RWPE2 (cell line): ENCODE data around the gene MKRN3.

Experiments used
- ATAC-seq: fragments of 200-7000 bp; cut with Tn5 transposase; 3 replicates; pipeline ENCODE4 v1.9.1; 2021; ENCODE audit warnings: low read depth
- DNase-seq: peaks from one replicate; pipeline ENCODE4 v3.0.0-alpha.2; 2020; ENCODE audit warnings: low spot score
- H3K27ac ChIP-seq: fragments of 450-650 bp; 2 replicates; pipeline ENCODE4 v1.5.1; 2017; ENCODE audit warnings: mild to moderate bottlenecking; ENCODE audit not compliant: poor library complexity, severe bottlenecking
- H3K27me3 ChIP-seq: fragments of 250-450 bp; sonication (Bioruptor Pico); 2 replicates; pipeline ENCODE4 v1.5.1; 2021; ENCODE audit warnings: mild to moderate bottlenecking, moderate library complexity; ENCODE audit not compliant: insufficient read depth, poor library complexity, severe bottlenecking
- H3K36me3 ChIP-seq: fragments of 250-450 bp; sonication (Bioruptor Pico); 2 replicates; pipeline ENCODE4 v1.5.1; 2020; ENCODE audit warnings: low read depth, mild to moderate bottlenecking, moderate library complexity
- H3K4me1 ChIP-seq: fragments of 250-450 bp; sonication (Bioruptor Pico); 2 replicates; pipeline ENCODE4 v1.5.1; 2021; ENCODE audit warnings: mild to moderate bottlenecking, moderate library complexity; ENCODE audit not compliant: insufficient read depth, poor library complexity, severe bottlenecking
- H3K4me3 ChIP-seq: fragments of 250-450 bp; sonication (Bioruptor Pico); 2 replicates; pipeline ENCODE4 v1.5.1; 2021; ENCODE audit warnings: mild to moderate bottlenecking, moderate library complexity; ENCODE audit not compliant: severe bottlenecking
- H3K9me3 ChIP-seq: fragments of 250-450 bp; sonication (Bioruptor Pico); 2 replicates; pipeline ENCODE4 v1.5.1; 2021; ENCODE audit warnings: mild to moderate bottlenecking, moderate library complexity; ENCODE audit not compliant: severe bottlenecking
- CTCF ChIP-seq: fragments of 450-650 bp; IDR thresholded peaks from one replicate; pipeline ENCODE4 v1.5.1; 2017; ENCODE audit warnings: mild to moderate bottlenecking, moderate library complexity; ENCODE audit not compliant: poor library complexity, severe bottlenecking

Gene MKRN3

GRCh38 chr15:23574742-23575141 is 9.3 kb downstream of the MKRN3 start:
- H3K4me1 ChIP-seq: peaks cover 2% of the 10 kb centered on the region
- no peak for TF ChIP-seq CTCF
- H3K27ac ChIP-seq: no peak overlapping the region
- ATAC-seq: peak; percentile 37; the same call in 1 of the 3 replicates
- H3K27me3 ChIP-seq: peaks cover 4% of the 10 kb centered on the region
- no peaks in the 10 kb centered on the region for H3K36me3 ChIP-seq
- no peak overlapping the region for H3K4me3 ChIP-seq
- no peak for DNase-seq
- peaks cover 4% of the 10 kb centered on the region for H3K9me3 ChIP-seq

GRCh38 chr15:23576061-23576460 is 10.6 kb downstream of the MKRN3 start:
- Histone ChIP-seq H3K9me3 (peaks cover 4% of the 10 kb centered on the region), H3K27ac (no peak overlapping the region), H3K36me3 (no peaks in the 10 kb centered on the region), H3K27me3 (peaks cover 4% of the 10 kb centered on the region), H3K4me1 (peaks cover 2% of the 10 kb centered on the region), H3K4me3 (no peak overlapping the region)
- ATAC-seq (no peak), DNase-seq (no peak)
- TF ChIP-seq CTCF: no peak

- ATAC-seq (no peak), DNase-seq (no peak)
- H3K27me3 ChIP-seq: peaks cover 4% of the 10 kb centered on the region
- no peak overlapping the region for H3K4me3 ChIP-seq
- peaks cover 4% of the 10 kb centered on the region for H3K9me3 ChIP-seq
- no peak for TF ChIP-seq CTCF
- no peak overlapping the region for H3K27ac ChIP-seq
- H3K36me3 ChIP-seq: no peaks in the 10 kb centered on the region
- peaks cover 2% of the 10 kb centered on the region for H3K4me1 ChIP-seq
Measured at GRCh38 chr15:23578521-23579150, 13.2 kb downstream of the MKRN3 start.

GRCh38 chr15:23588268-23588667 is 22.8 kb downstream of the MKRN3 start:
- Histone ChIP-seq H3K36me3 (no peaks in the 10 kb centered on the region), H3K4me1 (no peaks in the 10 kb centered on the region), H3K27me3 (no peaks in the 10 kb centered on the region), H3K4me3 (no peak overlapping the region), H3K27ac (no peak overlapping the region), H3K9me3 (no peaks in the 10 kb centered on the region)
- ATAC-seq (no peak), DNase-seq (no peak)
- no peak for TF ChIP-seq CTCF

GRCh38 chr15:23589012-23589411 is 23.5 kb downstream of the MKRN3 start:
- Histone ChIP-seq H3K4me3 (no peak overlapping the region), H3K27me3 (no peaks in the 10 kb centered on the region), H3K4me1 (no peaks in the 10 kb centered on the region), H3K27ac (no peak overlapping the region), H3K36me3 (no peaks in the 10 kb centered on the region), H3K9me3 (no peaks in the 10 kb centered on the region)
- no peak for DNase-seq
- TF ChIP-seq CTCF: no peak
- no peak for ATAC-seq
